Measurements from ENCODE around the gene ADCK2. TPM values are rescaled to one million over a fixed set of nuclear protein-coding genes. Genes with fewer than 3 reads are reported as not detected.

ADCK2 gene
- total and polyA plus RNA-seq, 4 donors = 3.2 to 15.4 (median 11.1) TPM

DNA sequence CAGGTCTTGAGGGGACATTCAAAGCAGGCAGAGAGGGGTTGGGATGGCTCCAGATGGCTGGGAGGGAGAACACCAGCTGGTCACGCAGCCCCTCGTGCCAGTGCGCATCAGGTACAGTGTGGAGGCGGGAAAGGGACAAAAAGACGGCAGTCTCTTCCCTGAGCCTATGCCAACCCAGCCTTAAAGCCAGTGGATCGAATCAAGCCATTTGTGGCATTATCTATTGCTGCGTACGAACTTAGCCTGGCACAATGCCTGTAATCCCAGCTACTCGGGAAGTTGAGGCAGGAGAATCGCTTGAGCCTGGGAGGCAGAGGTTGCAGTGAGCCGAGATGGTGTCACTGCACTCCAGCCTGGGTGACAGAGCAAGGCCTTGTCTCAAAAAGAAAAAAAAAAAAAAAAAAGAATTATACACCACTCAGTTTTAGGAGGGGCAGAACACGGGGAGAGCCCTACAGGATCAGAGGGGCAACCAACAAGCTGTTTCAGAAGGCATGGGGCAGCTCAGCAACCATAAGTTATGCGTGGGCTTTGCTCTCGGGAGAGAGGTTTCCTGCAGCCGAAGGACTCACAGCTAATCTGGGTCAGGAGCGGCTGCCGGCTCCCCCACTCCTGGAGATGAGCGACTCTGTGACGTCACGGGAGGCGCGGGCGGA lies 23.4 kb downstream of the ADCK2 start:
- Histone ChIP-seq H3K4me3 (ENCODE audit: low read depth in 1 of 3, low read length in 3 of 3) (peak overlapping the region; percentile 57 to 89 (median 87)), H3K4me1 (ENCODE audit: control insufficient read depth in 4 of 4, insufficient read depth in 4 of 4, low read length in 3 of 4) (peaks cover 7 to 23% (median 13%) of the 10 kb centered on the region in 4 donors), H3K36me3 (ENCODE audit: control insufficient read depth in 4 of 4, insufficient read depth in 3 of 4, low read depth in 1 of 4, low read length in 3 of 4) (peaks cover 0 to 1% (median 0%) of the 10 kb centered on the region in 4 donors), H3K9ac (ENCODE audit: low read depth in 1 of 2, low read length in 2 of 2) (peak overlapping the region in 1 of 2 donors; percentile 42), H3K9me3 (ENCODE audit: control insufficient read depth in 4 of 4, low read length in 3 of 4) (no peaks in the 10 kb centered on the region), H3K27me3 (ENCODE audit: control insufficient read depth in 4 of 4, insufficient read depth in 4 of 4, low read length in 3 of 4) (no peaks in the 10 kb centered on the region), H3K27ac (ENCODE audit: low read depth in 1 of 2, low read length in 2 of 2) (peak overlapping the region; percentile 80 to 87)
- DNase-seq (ENCODE audit: low spot score) = no peak
- TF ChIP-seq, protein P1, sequence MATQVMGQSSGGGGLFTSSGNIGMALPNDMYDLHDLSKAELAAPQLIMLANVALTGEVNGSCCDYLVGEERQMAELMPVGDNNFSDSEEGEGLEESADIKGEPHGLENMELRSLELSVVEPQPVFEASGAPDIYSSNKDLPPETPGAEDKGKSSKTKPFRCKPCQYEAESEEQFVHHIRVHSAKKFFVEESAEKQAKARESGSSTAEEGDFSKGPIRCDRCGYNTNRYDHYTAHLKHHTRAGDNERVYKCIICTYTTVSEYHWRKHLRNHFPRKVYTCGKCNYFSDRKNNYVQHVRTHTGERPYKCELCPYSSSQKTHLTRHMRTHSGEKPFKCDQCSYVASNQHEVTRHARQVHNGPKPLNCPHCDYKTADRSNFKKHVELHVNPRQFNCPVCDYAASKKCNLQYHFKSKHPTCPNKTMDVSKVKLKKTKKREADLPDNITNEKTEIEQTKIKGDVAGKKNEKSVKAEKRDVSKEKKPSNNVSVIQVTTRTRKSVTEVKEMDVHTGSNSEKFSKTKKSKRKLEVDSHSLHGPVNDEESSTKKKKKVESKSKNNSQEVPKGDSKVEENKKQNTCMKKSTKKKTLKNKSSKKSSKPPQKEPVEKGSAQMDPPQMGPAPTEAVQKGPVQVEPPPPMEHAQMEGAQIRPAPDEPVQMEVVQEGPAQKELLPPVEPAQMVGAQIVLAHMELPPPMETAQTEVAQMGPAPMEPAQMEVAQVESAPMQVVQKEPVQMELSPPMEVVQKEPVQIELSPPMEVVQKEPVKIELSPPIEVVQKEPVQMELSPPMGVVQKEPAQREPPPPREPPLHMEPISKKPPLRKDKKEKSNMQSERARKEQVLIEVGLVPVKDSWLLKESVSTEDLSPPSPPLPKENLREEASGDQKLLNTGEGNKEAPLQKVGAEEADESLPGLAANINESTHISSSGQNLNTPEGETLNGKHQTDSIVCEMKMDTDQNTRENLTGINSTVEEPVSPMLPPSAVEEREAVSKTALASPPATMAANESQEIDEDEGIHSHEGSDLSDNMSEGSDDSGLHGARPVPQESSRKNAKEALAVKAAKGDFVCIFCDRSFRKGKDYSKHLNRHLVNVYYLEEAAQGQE (IDR thresholded peaks at IDR 0.05) = peak; percentile 43
- TF ChIP-seq TAF1 (conservative IDR thresholded peaks at IDR 0.05) (peak; percentile 52), FOXA1 (IDR thresholded peaks at IDR 0.05) (no peak), RXRA (IDR thresholded peaks at IDR 0.05) (peak in 1 of 2 donors; percentile 14), SP1 (IDR thresholded peaks at IDR 0.05) (peak; percentile 73)
- TF ChIP-seq, protein P2, sequence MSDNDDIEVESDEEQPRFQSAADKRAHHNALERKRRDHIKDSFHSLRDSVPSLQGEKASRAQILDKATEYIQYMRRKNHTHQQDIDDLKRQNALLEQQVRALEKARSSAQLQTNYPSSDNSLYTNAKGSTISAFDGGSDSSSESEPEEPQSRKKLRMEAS (IDR thresholded peaks at IDR 0.05) = no peak
- 27% methylated on average over 23 of the region's 23 CpGs for WGBS

DNA sequence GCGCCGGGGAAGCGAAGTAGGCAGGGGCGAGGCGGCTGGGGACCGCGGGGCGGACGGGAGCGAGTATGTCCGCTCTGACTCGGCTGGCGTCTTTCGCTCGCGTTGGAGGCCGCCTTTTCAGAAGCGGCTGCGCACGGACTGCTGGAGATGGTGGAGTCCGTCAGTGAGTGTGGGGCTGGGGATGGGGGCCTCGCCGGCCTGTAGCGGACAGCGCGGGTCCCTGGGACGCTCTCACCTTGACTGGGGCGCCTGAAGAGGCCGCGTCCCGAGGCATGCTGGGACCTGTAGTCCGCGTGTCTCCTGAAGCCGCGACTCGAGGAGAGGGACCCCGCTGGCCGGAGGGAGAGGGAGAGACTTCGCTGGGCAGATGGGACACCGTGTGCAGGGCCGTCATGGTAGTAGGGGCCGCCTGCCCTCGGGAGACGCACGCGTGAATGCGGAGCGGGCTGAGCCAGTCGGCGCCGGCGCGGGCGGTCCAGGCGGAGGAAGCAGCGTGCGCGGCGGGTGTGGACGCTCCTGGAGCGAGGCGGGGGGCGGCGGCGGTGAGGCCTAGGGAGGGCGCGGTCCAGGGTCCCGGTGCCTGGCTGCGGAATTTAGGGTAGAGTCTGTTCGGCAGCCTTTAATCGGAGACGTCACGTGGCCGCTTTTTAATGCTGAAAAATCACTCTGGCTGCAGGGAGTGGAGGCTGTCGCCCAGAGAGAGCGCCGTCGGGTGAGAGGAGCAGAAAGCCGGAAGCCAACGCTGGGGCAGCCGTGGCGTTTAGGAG lies 24.1 kb downstream of the ADCK2 start, which contains the start of gene NDUFB2:
Gene NDUFB2, plus strand, starts transcription at position 29 of the 767 bp plus-strand sequence. Its CDS starts 37 bp downstream, at position 66.
- H3K36me3 ChIP-seq (ENCODE audit: control insufficient read depth in 4 of 4, insufficient read depth in 3 of 4, low read depth in 1 of 4, low read length in 3 of 4) = no peaks in the 10 kb centered on the region
- no peaks in the 10 kb centered on the region for H3K9me3 ChIP-seq (ENCODE audit: control insufficient read depth in 4 of 4, low read length in 3 of 4)
- no peak for TF ChIP-seq JUND (IDR thresholded peaks at IDR 0.05)
- peak in 1 of 2 donors; percentile 27 for TF ChIP-seq GABPA (IDR thresholded peaks at IDR 0.05 in 1 of 2, conservative IDR thresholded peaks at IDR 0.05 in 1 of 2)
- TF ChIP-seq, protein P2 (IDR thresholded peaks at IDR 0.05) = peak; percentile 54
- TF ChIP-seq YY1 (IDR thresholded peaks at IDR 0.05) = peak; percentile 77
- peak within 1 kb of the TSS; percentile 33 to 63 for H3K9ac ChIP-seq (ENCODE audit: low read depth in 1 of 2, low read length in 2 of 2)
- peak within 1 kb of the TSS; percentile 80 to 87 for H3K27ac ChIP-seq (ENCODE audit: low read depth in 1 of 2, low read length in 2 of 2)
- peaks cover 7 to 23% (median 15%) of the 10 kb centered on the region in 4 donors for H3K4me1 ChIP-seq (ENCODE audit: control insufficient read depth in 4 of 4, insufficient read depth in 4 of 4, low read length in 3 of 4)
- peak within 1 kb of the TSS; percentile 57 to 89 (median 87) for H3K4me3 ChIP-seq (ENCODE audit: low read depth in 1 of 3, low read length in 3 of 3)
- peak; percentile 95 for DNase-seq (ENCODE audit: low spot score)
- WGBS = under 1% methylated on average over 82 of the region's 82 CpGs
- no peaks in the 10 kb centered on the region for H3K27me3 ChIP-seq (ENCODE audit: control insufficient read depth in 4 of 4, insufficient read depth in 4 of 4, low read length in 3 of 4)

DNA sequence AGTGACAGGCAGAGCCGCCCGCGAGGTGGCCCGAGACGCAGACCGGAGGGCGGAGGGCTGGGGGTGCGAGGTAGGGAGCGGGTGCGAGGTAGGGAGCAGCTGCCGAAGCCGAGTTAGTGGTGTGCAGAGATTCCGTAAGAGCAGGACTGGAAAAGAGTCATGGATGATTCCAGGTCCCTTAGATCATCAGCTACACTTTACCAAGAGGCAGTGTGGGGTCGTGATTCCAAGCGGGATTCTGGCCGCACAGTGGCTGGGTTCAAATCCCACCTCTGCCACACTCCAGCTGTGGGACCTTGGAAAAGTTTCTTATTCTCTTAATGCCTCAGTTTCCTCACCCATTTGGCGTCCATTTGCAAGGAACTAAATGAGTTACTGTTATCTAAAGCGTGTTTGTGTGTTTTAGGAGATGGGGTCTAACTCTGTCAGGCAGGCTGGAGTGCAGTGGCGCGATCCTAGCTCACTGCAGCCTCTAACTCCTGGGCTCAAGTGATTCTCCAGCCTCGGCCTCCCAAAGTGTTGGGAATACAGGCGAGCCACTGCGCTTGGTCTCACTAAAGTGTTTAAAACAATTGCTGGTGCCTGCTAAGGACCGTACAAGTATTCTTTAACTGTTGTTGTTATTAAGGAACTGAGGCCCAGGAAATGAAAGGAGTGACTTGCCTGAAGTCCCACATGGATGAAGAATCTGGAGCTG lies 24.9 kb downstream of the ADCK2 start:
- DNase-seq (ENCODE audit: low spot score) = no peak

More for the DNA sequence above, 24.9 kb downstream of the ADCK2 start:
- Histone ChIP-seq H3K9ac (ENCODE audit: low read depth in 1 of 2, low read length in 2 of 2) (peak overlapping the region; percentile 33 to 63), H3K4me3 (ENCODE audit: low read depth in 1 of 3, low read length in 3 of 3) (peak overlapping the region; percentile 57 to 89 (median 87)), H3K27ac (ENCODE audit: low read depth in 1 of 2, low read length in 2 of 2) (peak overlapping the region; percentile 80 to 87), H3K4me1 (ENCODE audit: control insufficient read depth in 4 of 4, insufficient read depth in 4 of 4, low read length in 3 of 4) (peaks cover 7 to 23% (median 15%) of the 10 kb centered on the region in 4 donors), H3K36me3 (ENCODE audit: control insufficient read depth in 4 of 4, insufficient read depth in 3 of 4, low read depth in 1 of 4, low read length in 3 of 4) (no peaks in the 10 kb centered on the region), H3K27me3 (ENCODE audit: control insufficient read depth in 4 of 4, insufficient read depth in 4 of 4, low read length in 3 of 4) (no peaks in the 10 kb centered on the region), H3K9me3 (ENCODE audit: control insufficient read depth in 4 of 4, low read length in 3 of 4) (no peaks in the 10 kb centered on the region)
- WGBS = 29% methylated on average over 24 of the region's 24 CpGs
- TF ChIP-seq, protein P3, sequence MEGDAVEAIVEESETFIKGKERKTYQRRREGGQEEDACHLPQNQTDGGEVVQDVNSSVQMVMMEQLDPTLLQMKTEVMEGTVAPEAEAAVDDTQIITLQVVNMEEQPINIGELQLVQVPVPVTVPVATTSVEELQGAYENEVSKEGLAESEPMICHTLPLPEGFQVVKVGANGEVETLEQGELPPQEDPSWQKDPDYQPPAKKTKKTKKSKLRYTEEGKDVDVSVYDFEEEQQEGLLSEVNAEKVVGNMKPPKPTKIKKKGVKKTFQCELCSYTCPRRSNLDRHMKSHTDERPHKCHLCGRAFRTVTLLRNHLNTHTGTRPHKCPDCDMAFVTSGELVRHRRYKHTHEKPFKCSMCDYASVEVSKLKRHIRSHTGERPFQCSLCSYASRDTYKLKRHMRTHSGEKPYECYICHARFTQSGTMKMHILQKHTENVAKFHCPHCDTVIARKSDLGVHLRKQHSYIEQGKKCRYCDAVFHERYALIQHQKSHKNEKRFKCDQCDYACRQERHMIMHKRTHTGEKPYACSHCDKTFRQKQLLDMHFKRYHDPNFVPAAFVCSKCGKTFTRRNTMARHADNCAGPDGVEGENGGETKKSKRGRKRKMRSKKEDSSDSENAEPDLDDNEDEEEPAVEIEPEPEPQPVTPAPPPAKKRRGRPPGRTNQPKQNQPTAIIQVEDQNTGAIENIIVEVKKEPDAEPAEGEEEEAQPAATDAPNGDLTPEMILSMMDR (IDR thresholded peaks at IDR 0.05; ENCODE audit: low read depth, low read length, missing input control) = no peak
- TF ChIP-seq, protein P2 (IDR thresholded peaks at IDR 0.05) = no peak
- TF ChIP-seq YY1 (IDR thresholded peaks at IDR 0.05) = no peak
- TF ChIP-seq, protein P1 (IDR thresholded peaks at IDR 0.05) = no peak
- no peak for TF ChIP-seq FOXA2 (IDR thresholded peaks at IDR 0.05)

Measured in liver (tissue), 9 donors.